HFFc6 (cell line): Measurements from ENCODE around the gene SMAD2. TPM values are rescaled to one million over a fixed set of nuclear protein-coding genes. Genes with fewer than 3 reads are reported as not detected.
A peak's percentile ranks its signal among the peaks of the same experiment; 100 is the strongest.

Source experiments
- DNase-seq: peaks from one replicate; pipeline ENCODE4 v3.0.0-alpha.2; 2018
- H3K27ac Mint-ChIP-seq: 2 replicates; pipeline ENCODE4 v1.8.0; 2020; ENCODE audit warnings: mild to moderate bottlenecking, mixed read lengths
- H3K27me3 Mint-ChIP-seq: 2 replicates; pipeline ENCODE4 v1.8.0; 2021; ENCODE audit warnings: mild to moderate bottlenecking, moderate library complexity, mixed read lengths; ENCODE audit not compliant: insufficient read depth
- H3K36me3 Mint-ChIP-seq: 2 replicates; pipeline ENCODE4 v1.8.0; 2021; ENCODE audit warnings: low read depth, mixed read lengths
- H3K4me1 Mint-ChIP-seq: 2 replicates; pipeline ENCODE4 v1.8.0; 2020; ENCODE audit warnings: low read depth, mixed read lengths
- H3K4me3 Mint-ChIP-seq: 2 replicates; pipeline ENCODE4 v1.8.0; 2020; ENCODE audit warnings: mild to moderate bottlenecking, moderate library complexity, mixed read lengths
- H3K9me3 Mint-ChIP-seq: 2 replicates; pipeline ENCODE4 v1.8.0; 2020; ENCODE audit warnings: mild to moderate bottlenecking, mixed read lengths
- total RNA-seq, 6 experiments: library from RNA; stranded (reverse); fragmentation: NEBNext Ultra II Directional; extraction: Animal tissue kit (Norgen Biotek cat#: 25700); gene quantifications; 2 replicates in 1 of 6; 3 replicates in 5 of 6; pipeline ENCODE4 v1.2.3, GENCODE V29; 2021
- TF ChIP-seq, protein P1 (sequence below): fragments of 200-600 bp; sonication (generic); IDR thresholded peaks from 2 replicates; pipeline ENCODE4 v1.5.0; 2021; ENCODE audit warnings: antibody characterized with exemption, mild to moderate bottlenecking

SMAD2 gene
- total RNA-seq, 6 experiments from 2014 or later = 99.3 to 116 (median 108) TPM

DNA sequence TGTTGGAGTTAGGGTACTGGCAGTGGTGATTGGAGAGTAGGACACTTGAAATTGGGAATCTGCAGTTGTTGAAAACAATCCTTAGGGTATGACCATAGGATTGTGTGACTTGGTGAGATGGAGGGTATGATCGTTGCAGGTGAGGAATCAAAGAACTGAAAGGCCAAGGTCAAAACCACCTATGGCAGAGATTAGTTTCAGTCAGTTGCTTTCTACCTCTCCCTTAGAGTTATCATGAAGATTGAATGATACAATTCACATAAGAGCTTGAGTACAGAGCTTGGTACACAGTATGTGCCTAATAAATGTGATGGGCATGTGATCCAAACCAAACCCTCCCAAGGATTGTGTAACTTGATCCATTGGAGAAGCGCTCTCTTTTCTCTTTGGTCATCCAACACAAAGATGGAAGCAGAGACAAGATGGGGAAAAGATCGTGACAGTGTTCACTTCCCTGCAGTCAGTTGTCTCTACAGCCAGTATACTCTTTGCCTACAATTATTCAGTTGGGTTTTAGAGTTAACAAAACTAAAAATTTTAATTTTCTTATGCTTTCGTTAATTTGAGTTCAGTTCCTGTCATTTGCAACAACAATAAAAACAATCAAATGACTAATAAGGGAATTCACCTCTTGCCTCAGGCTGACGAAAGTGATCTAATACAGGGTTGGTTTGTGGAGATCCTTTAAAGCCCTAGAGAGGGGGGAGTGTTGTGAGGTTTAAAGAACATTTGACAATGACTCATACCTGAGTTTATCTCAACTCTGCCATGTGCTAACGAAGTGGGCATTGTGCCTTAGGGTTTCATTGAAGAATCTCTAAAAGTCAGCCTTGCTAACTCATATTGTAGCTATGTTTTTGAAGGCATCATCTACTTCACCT, 14.8 kb upstream of the SMAD2 start:
- DNase-seq = peak; percentile 64
- Mint-ChIP-seq H3K27ac (no peak overlapping the region), H3K4me3 (no peak overlapping the region), H3K27me3 (peaks cover 6% of the 10 kb centered on the region), H3K36me3 (no peaks in the 10 kb centered on the region), H3K4me1 (peaks cover 10% of the 10 kb centered on the region), H3K9me3 (no peaks in the 10 kb centered on the region)
- TF ChIP-seq, protein P1, sequence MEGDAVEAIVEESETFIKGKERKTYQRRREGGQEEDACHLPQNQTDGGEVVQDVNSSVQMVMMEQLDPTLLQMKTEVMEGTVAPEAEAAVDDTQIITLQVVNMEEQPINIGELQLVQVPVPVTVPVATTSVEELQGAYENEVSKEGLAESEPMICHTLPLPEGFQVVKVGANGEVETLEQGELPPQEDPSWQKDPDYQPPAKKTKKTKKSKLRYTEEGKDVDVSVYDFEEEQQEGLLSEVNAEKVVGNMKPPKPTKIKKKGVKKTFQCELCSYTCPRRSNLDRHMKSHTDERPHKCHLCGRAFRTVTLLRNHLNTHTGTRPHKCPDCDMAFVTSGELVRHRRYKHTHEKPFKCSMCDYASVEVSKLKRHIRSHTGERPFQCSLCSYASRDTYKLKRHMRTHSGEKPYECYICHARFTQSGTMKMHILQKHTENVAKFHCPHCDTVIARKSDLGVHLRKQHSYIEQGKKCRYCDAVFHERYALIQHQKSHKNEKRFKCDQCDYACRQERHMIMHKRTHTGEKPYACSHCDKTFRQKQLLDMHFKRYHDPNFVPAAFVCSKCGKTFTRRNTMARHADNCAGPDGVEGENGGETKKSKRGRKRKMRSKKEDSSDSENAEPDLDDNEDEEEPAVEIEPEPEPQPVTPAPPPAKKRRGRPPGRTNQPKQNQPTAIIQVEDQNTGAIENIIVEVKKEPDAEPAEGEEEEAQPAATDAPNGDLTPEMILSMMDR = no peak

DNA sequence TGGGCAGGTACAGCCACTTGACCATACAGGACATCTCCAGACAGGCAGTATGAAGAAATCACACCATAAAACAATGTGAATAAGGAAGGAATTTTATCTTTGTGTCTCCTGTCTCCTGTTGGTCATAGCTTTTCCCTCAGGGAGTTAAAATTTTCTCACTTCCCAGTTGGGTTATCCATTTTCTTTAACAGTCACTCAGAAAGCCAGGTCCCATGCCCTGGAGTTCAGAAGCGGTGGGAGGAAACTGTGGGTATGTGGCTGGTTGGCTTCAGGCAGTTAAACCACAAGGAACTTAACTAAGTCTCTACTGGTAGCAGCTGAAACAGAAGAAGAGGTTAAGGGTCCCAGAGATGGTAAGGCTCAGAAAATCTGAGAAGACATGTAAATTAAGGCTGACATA, 6.5 kb upstream of the SMAD2 start:
- H3K27ac Mint-ChIP-seq = no peak overlapping the region
- peaks cover 15% of the 10 kb centered on the region for H3K27me3 Mint-ChIP-seq
- no peak overlapping the region for H3K4me3 Mint-ChIP-seq
- no peak for DNase-seq
- no peaks in the 10 kb centered on the region for H3K4me1 Mint-ChIP-seq
- H3K36me3 Mint-ChIP-seq = no peaks in the 10 kb centered on the region
- TF ChIP-seq, protein P1 = no peak
- H3K9me3 Mint-ChIP-seq = no peaks in the 10 kb centered on the region

DNA sequence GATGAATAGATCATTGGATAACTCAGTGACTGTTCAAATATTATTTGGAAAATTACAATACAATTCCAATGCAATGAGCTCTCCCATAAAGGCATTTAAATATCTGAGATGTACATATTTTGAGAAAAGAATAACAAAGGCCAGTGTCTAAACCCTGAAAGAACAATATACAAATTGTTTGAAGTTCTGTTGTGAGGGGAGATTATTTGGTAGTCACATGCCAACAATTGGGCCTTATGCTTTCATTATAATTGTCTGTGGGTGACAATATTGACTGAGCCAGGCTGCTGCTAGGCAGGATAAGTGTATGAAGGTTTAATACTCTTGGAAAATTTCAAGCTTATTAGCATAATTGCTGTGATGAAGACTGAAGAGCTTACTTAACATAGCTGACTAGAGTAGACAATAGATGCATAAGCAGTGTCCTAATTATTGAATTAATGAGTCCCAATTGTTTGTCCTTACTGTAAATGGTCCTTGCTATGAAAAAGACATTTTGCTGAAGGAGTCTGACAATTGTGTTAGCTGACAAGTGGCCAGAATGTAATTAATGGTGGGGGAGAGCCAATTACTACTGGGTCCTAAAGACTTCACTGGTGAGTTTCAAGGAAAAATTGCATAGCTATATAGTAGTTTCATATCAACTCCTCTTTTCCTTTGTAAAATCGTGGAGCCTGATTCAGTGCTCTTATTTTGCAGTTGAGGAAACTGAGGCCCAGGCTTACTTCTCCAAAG, 5.0 kb upstream of the SMAD2 start:
- H3K4me3 Mint-ChIP-seq = no peak overlapping the region
- H3K36me3 Mint-ChIP-seq = no peaks in the 10 kb centered on the region

DNA sequence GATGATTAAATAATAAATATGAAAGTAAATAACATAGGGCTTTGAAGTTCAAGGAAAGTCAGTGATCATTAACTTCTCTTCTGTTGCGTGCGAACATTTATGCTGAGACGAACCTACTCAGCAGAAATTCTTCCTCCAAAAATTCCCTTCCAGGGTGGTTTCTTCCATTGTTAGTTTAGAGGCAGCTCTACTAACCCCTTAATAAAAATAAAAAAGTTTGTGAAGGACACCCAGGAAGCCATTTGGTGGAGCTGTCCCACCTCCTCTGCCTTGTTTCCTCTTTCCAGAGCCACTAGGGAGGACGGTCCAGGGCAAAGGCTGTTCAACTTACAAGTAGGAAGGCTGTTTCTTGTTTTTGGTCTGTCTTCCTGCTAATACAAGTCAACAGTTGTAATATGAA, 2.1 kb upstream of the SMAD2 start:
- peaks cover 14% of the 10 kb centered on the region for H3K27me3 Mint-ChIP-seq
- no peak overlapping the region for H3K27ac Mint-ChIP-seq
- DNase-seq = no peak
- TF ChIP-seq, protein P1 = no peak
- no peaks in the 10 kb centered on the region for H3K9me3 Mint-ChIP-seq
- peaks cover 18% of the 10 kb centered on the region for H3K4me1 Mint-ChIP-seq
- H3K4me3 Mint-ChIP-seq = no peak overlapping the region
- H3K36me3 Mint-ChIP-seq = no peaks in the 10 kb centered on the region

More for the DNA sequence above, 5.0 kb upstream of the SMAD2 start:
- no peak for DNase-seq
- TF ChIP-seq, protein P1 = no peak
- no peaks in the 10 kb centered on the region for H3K4me1 Mint-ChIP-seq
- no peak overlapping the region for H3K27ac Mint-ChIP-seq
- peaks cover 14% of the 10 kb centered on the region for H3K27me3 Mint-ChIP-seq
- no peaks in the 10 kb centered on the region for H3K9me3 Mint-ChIP-seq

DNA sequence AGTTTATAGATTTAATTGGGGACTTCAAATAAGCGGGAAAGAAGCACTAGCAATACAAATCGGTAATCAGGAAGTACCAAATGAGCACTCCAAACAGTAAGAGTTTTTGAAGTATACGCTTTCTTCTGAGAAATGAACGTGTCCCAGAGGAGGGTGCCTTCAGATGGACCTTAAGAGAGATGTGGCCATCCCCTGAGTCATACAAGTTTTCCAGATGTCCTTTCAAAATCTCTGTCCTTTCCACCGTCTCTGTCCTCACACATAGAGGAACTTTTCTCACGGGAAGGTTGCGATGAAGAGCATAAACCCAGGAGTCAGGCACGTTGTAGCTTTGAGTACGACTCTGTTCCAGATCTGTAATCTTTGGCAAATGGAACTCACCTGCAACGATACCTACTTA, 1.7 kb upstream of the SMAD2 start:
- H3K4me3 Mint-ChIP-seq = no peak overlapping the region
- H3K9me3 Mint-ChIP-seq = no peaks in the 10 kb centered on the region
- no peaks in the 10 kb centered on the region for H3K36me3 Mint-ChIP-seq
- peak overlapping the region; percentile 75; the same call in 1 of the 2 replicates for H3K27ac Mint-ChIP-seq
- DNase-seq = no peak
- TF ChIP-seq, protein P1 = no peak
- peaks cover 20% of the 10 kb centered on the region for H3K4me1 Mint-ChIP-seq
- peaks cover 14% of the 10 kb centered on the region for H3K27me3 Mint-ChIP-seq
